GM21723 (cell line): Measurements from ENCODE around the gene IGSF1.

Source experiments
- ATAC-seq: cut with Tn5 transposase; IDR thresholded peaks from one replicate; pipeline ENCODE4 v1.9.1; 2021; ENCODE audit warnings: mild to moderate bottlenecking, moderate library complexity; ENCODE audit not compliant: unreplicated experiment

Gene IGSF1, protein sequence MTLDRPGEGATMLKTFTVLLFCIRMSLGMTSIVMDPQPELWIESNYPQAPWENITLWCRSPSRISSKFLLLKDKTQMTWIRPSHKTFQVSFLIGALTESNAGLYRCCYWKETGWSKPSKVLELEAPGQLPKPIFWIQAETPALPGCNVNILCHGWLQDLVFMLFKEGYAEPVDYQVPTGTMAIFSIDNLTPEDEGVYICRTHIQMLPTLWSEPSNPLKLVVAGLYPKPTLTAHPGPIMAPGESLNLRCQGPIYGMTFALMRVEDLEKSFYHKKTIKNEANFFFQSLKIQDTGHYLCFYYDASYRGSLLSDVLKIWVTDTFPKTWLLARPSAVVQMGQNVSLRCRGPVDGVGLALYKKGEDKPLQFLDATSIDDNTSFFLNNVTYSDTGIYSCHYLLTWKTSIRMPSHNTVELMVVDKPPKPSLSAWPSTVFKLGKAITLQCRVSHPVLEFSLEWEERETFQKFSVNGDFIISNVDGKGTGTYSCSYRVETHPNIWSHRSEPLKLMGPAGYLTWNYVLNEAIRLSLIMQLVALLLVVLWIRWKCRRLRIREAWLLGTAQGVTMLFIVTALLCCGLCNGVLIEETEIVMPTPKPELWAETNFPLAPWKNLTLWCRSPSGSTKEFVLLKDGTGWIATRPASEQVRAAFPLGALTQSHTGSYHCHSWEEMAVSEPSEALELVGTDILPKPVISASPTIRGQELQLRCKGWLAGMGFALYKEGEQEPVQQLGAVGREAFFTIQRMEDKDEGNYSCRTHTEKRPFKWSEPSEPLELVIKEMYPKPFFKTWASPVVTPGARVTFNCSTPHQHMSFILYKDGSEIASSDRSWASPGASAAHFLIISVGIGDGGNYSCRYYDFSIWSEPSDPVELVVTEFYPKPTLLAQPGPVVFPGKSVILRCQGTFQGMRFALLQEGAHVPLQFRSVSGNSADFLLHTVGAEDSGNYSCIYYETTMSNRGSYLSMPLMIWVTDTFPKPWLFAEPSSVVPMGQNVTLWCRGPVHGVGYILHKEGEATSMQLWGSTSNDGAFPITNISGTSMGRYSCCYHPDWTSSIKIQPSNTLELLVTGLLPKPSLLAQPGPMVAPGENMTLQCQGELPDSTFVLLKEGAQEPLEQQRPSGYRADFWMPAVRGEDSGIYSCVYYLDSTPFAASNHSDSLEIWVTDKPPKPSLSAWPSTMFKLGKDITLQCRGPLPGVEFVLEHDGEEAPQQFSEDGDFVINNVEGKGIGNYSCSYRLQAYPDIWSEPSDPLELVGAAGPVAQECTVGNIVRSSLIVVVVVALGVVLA (N-terminal part only)

DNA sequence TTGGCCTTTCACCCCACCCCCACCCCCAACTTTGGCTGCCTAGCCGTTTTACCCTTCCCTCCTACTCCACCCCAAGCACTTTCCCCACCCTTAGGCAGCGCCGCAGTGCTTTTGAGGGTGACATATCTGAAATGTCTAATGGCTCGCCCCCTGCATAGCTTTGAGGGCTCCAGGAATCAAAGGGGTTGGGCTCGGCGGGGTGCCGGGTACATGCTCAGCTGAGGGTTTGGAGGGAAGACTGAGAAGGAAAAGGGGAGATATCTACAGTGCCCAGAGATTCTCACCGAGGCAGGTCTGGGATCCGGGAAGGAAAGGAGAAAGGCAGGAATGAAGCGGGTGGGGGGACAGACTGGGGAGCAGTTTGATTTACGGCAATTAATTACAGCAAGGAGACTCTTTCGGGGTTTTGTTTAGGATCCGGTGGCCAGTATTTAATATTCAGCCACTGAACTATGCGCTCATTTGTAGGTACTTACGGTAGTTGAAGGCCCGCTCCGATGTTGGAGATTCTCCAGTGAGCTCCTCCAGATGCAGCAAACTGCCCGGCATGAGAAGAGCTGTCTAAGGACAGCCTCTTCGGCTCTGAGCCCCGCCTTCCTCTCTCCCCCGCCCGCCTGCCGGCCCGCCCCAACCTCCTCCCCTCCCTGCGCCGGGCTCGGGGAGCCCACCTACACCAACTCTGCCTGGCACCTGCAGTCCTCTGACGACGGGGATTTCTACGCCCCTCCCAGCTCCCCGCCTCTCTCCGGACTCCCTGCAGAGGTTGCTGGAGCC, at the start of gene IGSF1:
Gene IGSF1, minus strand, starts transcription at position 569 of the 774 bp plus-strand sequence. CDS start 2,632 bp downstream, outside the sequence.
- no peak for ATAC-seq

DNA sequence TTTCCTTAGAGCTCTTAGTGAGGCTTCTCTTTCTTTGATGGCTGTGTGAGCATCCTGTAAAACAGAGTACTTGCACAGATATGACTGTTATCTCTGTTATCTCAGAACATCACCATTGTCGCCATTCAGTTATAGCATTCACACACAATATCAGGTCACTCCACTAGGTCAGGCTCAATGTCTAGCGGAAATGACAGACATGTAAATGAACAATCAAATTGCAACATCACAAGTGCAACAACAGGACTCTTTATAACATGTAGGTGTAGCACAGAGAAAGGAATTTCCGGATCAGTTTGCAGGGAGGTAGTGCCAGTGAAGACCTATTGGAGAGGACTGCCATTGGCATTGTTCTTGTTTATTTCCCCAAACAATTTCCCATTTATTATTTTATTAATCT, 43.2 kb upstream of the IGSF1 start:
- ATAC-seq: no peak

DNA sequence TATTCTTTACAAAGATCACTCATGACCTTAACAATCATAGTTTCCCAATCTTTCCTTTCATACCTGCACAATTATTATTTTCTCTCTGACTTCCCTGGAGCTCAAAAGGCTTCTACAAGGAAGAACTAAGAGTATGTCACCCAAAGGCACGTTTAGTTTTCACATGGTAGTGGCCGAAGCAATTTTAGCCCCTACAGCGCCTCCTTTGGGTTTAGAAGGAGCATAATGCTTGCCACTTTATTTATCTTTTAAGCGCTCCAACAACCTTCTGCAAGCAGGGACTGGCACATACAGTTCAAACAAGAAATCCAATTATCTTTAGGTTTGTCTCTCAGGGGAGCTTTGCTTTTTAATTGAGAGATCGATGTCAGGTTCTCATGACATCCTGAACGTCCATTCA, 42.0 kb upstream of the IGSF1 start:
- ATAC-seq: no peak

DNA sequence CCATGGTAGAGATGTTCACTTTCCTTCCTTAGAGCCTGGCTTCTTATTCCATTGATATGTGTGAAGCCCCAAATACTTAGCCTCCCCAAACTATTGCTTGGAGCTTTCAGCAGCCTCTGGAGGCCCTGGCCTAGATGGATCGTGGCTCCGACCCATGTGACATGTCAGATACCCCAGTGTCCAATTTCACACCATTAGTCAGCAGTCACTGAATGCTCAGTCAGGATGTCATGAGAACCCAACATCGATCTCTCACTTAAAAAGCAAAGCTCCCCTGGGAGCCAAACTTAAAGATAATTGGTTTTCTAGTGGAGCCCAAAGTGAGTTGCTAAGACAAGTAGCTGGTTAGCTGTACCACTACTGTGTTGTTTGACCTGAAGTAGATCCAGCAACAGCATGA, 41.6 kb upstream of the IGSF1 start:
- ATAC-seq: no peak

DNA sequence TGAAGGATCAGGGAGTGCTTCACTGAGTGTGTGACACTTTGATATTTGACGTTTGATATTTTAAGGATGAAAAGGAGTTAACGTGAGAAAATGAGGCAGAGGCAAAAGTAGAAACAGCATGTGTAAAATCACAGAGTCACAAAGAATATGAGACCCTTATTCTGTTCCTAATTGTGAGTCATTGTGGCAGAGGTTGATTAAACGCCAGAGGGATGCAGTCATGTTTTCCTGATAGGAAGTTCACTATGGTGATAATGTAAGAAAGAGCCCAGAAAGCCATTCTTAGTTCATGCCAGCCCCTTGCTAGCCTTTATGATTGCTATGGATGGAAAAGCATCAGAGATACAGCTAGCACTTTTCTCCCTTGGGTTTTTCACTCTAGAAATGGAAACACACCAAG, 33.5 kb upstream of the IGSF1 start:
- ATAC-seq: no peak

DNA sequence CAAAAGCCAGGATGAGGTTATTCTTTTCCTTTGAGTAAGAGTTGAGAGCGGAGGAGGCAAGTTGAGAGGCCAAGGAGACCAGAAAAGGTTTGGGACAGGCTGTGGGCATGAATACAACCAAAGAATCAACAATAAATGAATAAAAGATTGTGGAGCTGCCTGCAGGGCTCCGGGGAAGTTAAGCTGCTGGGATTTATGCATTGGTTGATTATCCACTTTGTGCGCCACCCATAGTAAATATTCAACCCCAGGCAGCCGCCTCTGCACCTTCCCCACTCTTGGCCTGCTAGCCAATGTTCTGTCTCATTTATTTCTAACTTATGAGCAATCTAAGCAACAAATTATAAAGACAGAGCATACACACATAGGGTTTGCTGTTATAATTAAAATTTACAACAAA, 28.2 kb upstream of the IGSF1 start:
- ATAC-seq: no peak

DNA sequence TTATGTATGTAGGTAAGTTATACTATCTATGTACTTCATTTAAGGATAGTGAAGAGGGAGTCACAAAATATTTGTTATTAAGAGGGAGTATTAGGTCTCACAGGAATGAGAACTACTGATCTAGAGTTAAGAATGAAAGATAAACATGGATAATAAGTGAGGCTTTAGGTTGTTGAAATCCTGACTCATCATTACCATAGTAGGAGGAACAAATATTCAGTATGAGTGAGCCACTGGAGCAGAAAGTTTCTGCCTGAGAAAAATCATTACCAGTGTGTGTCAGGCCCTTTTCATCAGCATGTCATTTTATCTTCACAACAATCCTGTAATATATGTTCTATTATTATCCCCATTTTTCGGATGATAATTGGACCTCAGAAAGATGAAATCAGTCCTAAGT, 27.2 kb upstream of the IGSF1 start:
- no peak for ATAC-seq

DNA sequence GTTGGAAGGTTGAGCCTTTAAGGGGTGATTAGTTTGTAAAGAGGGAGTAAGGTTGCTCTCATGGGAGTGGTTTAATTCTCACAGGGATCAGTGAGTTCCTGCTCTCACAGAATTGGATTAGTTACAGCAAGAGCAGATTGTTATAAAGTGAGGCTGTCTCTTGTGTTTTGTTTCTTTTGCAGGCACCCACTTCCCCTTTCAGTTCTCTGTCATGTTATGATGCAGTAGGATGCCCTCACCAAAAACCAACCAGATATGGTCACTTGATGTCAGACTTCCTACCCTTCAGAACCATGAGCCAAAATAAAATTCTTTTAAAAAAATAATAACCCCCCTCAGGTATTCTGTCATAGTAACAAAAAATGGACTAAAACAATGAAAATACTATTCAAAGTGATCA, 19.9 kb upstream of the IGSF1 start:
- ATAC-seq: no peak

DNA sequence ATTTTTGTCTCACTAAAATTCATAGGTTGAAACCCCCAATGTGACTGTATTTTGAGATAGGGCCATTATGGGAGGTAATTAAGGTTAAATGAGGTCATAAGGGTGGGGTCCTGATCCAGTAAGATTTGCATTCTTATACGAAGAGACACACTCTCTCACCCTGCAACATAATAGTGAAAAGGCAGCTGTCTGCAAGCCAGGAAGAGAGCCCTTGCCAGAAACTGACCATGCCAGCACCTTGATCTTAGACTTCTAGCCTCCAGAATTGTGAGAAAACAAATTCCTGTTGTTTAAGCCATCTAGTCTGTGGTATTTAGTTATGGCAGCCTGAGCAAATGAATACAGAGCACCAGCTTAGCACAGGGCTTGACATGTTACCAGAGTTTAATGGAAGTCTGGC, 17.5 kb upstream of the IGSF1 start:
- no peak for ATAC-seq

DNA sequence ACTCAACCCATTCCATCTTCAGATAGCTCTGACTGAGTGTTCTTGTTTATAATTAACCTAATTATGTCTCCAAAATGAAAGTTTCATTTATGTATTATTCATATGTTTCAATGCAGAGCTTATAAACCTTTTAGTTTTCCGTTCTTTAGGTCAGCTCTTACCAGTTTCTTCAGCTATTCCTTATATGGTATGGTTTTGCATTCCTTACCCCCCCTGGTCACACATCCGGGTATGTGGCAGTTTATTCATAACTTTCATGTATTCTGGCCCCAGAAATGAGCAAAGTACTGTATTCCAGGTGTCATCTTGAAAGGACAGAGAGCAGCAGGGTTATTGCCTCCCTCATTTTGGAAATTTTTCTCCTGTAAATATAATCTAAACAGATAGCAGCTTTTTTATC, 16.8 kb upstream of the IGSF1 start:
- ATAC-seq: no peak

DNA sequence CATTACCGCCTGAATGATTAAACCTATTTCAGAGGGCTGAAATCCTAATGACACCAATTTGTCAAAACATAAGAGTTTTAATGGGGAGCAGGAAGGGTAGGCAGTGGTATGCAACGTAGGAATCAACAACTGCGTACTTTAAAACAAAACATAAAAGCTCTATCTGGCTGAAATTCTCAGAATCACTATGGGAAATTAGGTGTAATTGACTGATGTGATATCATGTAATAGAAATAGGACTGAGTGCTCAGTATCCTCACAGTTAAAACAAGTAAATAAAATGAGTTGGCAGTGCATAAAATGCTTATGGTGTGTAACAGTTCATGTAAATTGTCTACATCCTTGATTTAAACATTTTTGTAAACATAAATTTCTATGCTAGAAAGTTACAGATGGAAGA, 13.6 kb upstream of the IGSF1 start:
- ATAC-seq: no peak

DNA sequence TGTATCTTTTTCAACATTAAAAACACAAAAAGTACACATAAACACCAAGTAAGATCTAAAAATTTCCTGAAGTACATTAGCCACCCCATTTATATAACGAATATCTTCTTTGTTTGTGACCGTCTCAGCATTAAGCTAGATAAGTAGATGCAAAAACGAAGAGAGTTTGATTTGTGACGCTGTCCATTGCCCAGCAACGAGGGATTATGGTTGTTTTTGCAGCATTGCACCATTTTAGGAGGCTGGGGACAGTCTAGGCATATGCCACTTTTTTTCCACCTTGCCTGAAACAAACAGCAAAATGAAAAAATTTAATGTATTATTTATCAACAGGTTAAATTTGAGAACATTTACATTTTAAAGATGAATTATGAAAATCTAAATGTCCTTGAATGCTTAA, 12.0 kb upstream of the IGSF1 start:
- no peak for ATAC-seq

DNA sequence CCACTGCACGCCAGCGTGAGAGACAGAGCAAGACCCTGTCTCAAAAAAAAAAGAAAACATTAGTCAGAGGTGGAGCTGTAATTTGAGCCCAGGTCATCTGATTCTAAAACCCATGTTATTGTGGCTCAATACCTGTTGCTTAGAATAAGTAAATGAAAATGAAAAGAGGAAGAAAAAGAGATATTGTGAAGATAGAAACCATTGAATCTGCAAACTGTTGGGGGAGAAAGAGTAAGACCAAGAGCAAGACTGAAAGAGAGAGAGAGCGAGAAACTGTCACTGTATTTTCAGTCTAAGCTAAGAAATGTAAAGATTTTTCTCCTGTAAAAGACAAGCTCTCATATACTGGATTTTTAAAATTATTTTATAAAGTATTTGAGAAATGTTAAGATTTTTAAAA, 9.7 kb upstream of the IGSF1 start:
- ATAC-seq: no peak

DNA sequence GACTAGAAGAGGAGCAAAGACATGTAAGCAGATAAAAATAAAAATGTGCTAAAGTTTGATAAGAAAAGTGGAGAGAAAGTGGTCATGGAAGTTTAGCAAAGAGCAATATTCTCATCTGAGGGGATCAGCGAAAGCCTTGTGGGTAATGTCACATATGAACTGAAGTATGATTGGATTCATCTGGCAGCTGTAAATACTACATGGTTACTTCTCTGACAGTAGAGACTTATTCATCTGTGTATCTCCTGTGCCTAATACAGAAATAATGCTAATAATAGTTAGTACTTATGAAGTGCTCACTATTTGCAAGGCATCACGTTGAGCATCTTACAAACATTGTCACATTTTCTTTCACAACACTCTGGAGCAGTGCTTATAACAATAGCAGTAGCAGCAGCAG, 8.9 kb upstream of the IGSF1 start:
- ATAC-seq: no peak

DNA sequence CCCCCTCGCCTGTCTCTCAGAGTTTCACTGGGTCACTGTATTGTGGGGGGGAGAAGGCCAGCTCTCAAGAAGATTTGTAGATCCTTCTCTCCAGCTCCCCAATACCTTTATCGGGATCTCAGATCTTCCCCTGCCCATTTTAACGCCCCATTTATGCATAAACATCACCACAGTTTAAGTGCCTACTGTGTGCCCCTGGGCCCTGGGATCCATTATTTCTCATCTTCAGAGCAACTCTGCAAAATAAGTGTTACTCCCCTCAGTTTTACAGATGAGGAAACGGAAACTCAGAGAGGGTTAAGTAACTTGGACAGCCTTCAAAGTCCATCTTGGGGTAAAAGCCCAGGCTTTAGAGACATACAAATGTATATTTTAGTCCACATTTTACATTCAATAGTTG, 421 bp upstream of the IGSF1 start:
- no peak for ATAC-seq

DNA sequence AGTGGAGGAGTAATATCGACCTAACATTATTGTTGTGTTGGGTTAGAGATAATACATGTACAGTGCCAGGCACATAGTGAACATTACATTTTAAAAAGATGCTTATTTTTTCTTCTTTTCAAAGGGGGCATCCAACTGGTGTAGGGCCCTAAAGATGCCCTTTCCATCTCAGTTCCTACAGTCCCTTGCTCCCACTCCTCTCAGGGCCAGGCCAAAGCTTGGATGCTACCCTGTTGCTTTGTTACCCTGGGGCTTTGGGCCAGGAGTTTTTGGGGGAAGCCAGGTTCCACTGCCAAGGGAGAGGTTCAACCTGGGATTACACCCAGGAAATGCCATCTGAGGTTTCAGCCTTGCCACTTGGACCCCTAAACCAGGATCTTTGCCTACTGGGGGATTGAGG, 918 bp downstream of the IGSF1 start:
- no peak for ATAC-seq

DNA sequence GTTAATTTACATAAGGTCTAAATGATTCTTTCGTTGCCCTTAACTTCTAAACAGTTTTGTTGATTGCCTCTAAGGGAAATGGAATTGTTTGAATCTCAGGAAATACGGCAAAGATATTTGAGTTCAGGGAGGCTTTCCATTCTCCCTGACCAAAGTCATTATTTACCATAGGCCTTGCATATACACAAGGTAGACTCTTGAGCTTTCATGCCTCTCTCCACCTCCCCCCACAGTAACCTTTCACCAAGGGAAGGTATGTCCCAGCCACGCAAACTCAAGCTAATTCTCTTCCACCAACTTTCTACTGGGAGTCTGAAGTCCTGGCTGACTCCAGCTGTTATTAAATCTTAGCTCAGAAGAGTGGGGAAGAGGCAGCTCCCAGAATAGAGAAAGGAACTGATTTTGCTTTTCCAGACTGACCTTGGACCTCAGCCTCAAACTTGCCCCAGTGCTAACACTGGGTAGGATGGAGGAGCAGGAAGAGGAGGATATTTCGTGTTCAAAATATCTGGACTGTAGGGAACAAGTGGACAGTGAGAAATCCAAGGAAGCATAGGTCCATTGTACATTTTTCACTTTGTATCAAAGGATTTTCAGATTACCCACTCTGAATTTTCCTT, 1.4 kb downstream of the IGSF1 start:
- no peak for ATAC-seq

DNA sequence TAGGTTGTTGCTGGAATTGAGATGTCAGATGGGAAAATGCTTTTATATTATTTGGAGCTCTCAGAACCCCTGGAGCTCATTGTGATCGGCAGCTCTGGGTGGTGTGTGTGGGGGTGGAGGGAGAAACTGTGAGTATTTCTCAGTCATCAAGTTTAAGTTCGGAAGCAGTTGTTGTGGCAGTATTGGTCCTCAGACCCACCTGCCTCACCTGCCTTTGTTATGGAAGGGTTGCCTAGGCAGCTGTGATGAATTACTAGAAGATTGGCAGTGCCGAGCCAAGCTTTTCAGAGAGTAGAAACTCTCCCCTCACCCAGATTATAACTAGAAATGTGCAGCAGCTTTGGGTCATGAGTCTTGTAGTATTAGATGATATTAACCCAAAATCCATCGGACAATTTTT, 9.5 kb downstream of the IGSF1 start:
- no peak for ATAC-seq

DNA sequence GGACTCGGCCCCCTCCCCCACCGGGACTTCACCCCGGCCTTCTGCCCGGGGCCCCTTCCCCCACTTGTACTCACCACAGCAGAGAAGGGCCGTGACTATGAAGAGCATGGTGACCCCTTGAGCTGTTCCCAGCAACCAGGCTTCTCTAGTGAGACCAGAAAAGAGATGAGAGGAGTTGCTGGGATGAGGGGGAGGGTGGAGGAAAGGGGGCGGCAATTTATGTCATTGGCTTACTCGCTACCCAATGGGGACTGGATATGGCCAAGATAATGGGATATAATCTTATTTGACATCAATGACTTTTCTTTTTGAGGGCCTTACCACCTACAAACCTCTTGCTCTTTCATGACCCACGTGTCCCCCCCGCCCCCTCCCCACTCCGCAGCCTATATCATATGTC, 9.9 kb downstream of the IGSF1 start:
- no peak for ATAC-seq

DNA sequence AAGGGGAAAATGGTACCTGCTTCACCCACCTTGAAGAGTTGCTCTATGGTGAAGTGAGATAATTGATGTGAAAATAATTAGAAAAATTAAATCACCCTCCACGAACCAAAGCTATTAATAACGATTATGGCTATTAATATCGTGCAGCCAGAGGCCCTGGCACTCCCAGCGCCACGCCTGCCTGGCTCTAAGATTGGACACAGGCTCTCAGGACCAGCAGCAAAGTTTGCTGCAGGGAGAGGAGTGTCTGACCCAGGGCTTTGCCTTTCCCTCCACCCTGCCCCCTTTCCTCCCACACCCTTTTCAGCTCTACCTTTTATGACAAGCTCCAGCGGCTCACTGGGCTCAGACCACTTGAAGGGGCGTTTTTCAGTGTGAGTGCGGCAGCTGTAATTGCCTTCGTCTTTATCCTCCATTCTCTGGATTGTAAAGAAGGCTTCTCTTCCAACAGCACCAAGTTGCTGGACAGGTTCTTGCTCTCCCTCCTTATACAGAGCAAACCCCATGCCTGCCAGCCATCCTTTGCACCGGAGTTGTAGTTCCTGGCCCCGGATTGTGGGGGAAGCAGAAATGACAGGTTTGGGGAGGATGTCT, 11.5 kb downstream of the IGSF1 start:
- no peak for ATAC-seq
